Effector CD4-positive, alpha-beta T cell (primary cell): Measurements from ENCODE around the gene FBXO9.

Experiments used
- DNase-seq: peaks from one replicate; pipeline ENCODE4 v3.0.0-alpha.2; 2020
- total RNA-seq: gene quantifications from one replicate; lab custom pipeline; 2026; lab: John Stamatoyannopoulos, UW

FBXO9 gene
- 59.1 reads per million, percentile 72 among the genes with 10 or more reads in this experiment for total RNA-seq

DNA sequence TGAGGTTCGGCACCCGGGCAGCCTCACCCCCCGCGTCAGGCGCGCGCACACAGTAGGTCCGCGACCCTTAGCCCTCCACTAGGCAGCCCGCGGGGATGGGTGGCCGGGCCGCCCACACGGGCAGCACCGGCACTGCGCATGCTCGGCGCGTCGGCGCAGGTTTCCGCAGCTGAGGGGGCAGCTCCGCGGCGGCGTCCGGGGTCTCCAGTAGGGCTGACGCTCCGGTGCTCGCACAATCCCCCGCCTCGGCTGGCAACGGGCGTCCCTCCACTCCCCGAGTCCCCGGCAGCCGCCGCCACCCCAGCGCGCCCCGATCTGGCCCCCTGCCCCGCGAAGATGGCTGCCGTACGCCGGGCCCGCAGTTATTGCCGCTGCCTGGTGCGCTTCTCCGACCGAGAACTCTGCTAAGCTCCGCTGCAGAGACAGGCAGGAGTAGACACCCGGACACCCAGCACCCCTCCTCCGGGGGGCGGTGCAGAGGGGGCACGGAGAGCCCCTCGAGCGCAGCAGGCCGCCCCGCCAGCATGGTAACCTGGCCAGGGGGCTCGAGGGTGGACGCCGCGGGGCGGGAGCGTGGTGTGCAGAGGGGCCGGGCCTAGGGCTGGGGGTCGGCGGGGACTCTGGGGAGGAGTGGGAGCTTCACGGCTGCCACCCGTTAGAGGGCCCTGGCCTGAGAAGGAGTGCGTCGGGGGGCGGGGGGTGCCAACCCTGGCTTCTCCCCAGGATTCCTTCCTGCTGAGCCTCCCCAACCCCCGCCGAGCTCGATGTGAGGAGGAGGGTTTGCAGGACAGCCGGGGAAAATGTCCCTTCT lies at the start of gene FBXO9:
Gene FBXO9, plus strand, starts transcription at position 139 of the 811 bp plus-strand sequence. Its CDS starts 386 bp downstream, at position 525.
- DNase-seq = peak; percentile 72

DNA sequence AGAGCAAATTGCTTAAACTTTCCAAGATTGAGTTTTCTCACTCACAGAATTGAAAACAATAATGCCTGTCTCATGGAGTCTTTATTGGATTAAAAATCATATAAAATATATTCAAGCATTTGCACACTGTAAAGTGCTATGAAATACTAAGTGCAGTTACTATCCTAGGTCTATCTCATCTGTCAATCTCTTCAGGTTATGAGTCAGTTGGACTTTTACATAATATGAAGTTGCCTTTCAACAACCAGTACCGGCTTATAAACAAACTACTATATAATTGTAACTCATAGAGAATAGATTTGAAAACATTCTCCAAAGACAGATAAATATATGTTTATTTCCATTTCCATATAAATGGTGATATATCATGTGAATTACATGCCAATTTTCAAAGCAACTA lies 49.7 kb upstream of the FBXO9 start:
- DNase-seq = no peak

DNA sequence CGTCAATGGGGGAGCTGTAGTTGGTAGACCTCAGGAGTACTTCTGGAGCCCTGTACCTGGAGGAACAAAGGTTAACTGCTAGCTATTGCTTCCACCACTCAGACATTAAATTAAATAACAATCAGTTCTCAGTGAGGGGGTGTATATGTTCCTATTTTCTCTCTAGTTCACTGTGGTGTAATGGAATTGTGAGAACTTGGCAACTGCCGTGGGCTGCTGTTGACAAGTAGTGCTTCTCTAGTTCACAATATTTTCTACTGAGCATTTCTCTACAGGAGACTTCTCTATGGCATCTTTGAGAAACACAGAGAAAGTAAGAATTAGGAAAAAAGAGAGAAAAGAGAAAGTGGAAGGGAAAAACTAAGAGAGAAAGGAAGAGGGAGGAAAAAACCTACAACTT lies 46.8 kb upstream of the FBXO9 start:
- no peak for DNase-seq

DNA sequence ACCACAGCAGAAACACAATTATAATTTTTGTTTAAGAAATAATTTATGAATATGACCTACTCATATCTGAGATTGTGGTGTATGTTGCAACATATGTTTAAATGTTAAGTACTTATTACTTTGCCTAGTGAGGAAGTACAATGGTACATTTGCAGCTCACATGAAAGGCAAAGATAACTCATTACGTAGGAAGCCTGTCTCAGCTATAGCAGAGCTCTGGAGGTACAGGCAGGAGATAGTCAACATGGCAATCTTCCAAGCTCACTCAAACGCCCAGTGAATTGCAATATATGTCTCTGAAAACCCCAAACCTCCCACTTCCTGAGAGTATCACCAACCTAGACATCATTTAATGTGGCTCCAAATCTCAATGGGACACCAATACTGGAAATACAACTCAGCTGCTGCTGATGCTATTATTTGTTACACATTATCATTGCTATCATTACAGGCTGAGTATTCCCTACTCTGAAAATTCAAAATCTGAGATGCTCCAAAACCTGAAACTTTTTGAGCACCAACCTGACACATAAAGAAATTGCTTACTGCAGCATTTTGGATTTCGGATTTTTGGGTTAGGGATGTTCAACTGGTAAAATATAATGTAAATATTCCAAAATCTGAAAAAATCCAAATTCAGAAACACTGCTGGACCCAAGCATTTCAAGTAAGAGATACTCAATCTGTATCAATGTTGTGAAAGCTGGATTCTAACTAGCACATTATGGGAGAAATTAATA lies 45.0 kb upstream of the FBXO9 start:
- DNase-seq = no peak

DNA sequence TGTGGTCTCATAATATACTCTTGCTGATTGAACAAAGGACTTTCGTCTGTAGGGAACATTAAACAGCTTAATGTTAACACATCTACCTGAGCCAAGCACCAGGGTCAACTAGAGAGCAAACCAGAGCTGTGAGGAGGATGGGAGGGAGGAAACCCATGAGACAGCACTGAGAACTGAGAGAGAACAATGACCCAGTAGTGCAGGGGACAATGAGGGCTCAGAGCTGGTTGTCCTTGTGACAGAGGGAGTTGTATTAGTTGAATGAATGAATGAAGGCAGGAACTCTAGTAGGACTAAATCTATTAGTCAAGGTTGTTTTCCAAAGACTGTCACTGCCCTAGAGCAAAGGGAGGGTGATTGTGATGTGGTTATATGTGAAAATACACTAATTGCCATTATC lies 41.9 kb upstream of the FBXO9 start:
- DNase-seq = no peak

DNA sequence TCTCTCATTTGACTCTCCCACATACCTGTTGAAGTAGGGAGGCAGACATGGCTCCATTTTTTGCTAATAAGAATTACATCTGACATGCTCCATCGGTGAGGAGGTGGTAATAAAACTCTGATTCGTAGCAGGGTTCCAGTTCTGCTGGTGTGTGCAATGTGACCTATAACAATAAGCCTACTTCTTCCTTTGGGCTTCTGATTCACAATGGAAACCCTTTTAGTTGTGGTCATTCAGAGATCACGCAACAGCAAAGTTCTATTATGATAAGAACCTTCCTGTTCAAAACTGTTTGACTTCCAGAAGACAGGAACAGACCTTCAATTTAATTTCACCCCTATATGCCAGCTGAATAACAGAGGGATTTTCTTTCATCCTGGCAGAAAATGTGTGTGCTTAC lies 38.7 kb upstream of the FBXO9 start:
- no peak for DNase-seq

DNA sequence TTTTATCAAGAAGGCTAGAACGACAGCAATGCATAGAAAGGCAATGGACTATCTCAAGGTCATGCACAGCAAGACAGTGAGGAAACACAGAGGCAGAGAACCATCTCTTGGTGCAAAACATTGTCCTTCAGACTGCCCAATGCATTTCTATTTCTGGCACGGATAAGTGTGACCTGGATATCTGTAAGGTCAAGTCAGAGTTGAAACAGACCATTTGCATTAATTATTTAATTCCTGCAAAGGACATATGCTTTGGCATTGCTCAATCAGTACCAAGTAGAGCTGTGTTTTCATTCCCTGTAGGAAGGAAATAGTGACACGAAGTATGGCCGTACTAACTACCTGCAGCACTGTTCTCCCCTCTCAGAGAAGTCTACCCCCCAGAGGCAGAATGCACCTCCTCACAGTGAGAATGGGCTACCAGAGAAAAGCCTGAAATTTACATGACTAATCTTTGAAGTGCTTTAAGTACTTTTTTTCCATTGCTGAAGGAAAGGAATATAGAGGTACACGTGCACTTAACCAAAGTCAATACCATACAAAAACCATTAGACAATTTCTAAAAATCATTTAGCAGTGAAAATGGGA lies 38.0 kb upstream of the FBXO9 start:
- DNase-seq = no peak

DNA sequence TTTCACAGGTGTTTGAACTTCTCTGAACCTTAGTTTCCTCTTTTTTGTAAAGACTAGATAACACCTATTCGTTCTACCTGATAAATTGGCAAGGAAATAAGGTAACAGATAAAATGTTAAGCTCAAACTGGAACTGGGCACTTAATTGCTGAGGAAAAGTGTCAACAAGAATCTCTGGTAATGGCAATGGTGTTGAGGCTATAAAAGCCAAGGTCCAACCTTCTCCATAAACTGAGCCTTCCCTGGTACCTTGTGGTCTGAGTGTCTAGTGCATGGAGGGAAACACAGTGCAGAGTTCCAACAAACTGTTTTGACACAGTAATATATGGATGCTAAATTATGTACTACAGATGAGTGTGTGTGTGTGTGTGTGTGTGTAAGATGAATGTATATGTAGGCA lies 36.7 kb upstream of the FBXO9 start:
- no peak for DNase-seq

DNA sequence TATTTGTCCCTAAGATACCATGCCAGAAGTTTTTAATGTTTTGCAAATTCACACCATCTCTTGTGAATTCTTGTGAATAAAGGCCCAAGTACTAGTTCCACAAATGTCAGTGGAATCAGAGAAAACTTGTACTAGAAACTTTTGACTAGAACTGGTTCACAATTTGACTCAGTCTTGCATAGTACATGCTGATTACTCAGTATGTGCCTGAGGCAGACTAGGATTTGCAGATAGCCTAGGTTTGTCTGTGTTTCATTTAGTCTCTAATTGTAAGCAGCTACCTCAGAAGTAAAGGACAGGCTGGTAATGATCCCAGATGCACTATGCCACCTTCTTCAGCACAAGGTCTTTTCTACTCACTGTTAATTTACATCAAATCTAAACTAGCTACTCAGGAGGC lies 35.9 kb upstream of the FBXO9 start:
- DNase-seq = no peak

DNA sequence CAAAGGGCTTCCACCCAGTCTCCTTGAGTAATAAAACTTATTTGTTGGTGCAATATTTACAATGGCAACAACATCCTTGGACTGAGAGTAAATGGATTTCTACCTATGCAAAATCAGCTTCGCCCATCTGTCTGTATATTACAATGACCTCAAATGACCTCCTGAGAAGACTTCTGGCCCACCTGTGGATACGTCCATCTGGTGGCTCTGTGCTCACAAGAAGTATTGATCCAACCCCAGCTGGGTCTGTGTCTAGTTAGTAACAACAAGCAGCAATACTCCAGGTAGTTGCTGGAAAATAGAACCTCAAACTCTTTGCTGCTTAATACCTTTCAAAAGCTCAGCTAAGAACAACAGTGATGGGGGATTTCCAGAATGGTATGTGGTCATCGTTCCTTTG lies 35.4 kb upstream of the FBXO9 start:
- no peak for DNase-seq

DNA sequence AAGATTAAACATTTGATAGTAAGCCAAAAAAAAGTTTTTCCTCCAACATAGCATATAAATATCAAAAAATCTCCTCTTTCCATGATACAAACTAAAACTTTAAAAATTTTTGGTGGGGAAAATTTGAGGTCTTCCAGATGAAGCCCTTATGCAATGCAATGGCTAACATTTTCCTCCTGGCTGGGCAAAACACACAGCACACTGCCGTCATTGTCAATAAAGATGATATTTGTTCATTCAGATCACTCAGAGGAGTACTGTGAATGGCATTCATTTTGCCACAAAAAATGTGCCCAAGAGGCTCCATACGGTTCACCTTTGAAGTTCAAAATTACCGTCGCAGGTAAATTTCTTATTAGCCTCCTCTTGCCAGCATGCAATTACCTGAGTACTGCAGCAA lies 33.9 kb upstream of the FBXO9 start:
- DNase-seq = no peak

DNA sequence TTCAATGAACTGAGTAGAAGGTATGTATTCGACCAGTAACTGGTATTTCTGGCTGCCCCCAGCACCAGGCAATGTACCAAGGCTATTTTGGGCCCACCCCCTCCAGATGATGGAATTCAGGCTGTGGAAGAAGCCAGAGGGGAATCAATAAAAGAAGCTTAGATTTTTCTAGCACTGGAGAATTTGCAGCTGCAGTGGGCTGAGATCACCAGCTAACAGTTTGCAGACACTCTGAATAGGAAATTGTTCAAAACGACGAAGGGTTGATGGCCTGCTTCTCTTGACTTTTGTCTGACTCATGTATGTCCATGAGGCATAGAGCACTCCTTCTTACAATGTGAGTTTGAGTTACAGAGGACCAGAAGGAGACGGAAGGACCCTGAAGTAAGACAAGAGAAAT lies 32.4 kb upstream of the FBXO9 start:
- DNase-seq = no peak

DNA sequence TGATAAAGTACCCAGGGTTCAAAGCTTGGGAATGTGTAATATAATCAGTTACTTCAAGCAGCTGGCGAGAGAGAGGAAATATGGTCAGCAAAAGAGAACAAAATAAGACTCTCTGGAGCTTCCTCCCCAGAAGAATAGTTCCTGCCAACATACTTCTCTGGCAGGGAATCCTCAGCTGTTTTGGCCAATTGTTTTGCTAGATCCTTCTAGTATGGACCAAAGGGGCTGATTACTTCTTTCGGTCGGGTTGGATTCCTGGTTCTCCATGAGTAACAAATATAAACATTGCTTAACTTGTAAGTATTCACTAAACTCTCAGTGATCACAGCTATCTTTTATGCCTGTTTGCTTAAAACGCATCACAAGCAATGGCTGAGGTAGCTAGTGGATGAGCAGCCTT lies 31.4 kb upstream of the FBXO9 start:
- no peak for DNase-seq

DNA sequence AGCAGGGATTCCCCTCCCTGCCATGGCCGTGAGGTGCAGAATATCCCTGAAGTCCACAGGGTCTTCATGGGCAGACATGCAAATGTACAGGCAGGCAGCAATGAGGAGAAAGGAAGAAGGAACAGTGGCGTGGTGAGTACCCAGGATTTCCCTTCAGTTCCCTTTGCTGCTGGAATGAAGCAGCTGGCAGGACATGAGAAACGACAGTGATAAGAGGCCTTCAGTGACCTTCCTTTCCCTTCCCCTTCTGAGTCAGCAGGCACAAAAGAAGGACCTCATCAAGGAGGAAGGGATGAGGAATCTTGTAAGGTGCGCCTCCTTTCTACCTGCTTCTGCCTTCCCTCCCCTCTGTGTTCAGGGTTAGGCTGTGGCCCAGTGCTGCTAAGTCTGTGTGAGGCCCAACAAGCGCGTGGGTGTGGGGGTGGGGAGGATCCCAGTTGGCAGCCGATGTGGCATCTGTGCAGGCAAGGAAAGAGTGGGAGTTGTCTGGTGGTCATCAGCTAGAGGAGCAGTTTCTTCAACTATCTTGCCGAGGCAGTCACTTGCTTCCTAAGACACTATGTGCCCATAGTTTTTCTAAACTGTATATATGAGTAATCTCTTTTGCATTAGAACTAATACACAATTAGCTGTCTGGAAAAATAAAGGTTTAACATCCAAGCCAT lies 29.5 kb upstream of the FBXO9 start:
- no peak for DNase-seq

DNA sequence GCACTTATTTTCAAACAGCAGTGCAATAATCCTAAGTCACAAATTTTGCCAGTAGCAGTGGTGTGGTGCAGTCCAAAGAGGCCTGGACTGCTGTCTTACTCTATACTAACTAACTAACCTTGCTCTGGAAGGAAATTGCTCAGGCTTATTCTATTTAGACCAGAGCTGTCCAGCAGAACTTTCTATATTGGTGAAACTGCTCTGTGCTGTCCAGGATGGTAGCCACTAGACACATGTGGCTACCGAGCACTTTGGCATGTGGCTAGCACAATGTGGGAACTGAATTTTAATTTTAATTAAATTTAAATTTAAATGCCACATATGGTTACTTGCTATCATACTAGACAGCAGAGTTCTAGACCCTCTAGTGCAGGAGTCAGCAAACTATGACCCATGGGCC lies 27.1 kb upstream of the FBXO9 start:
- no peak for DNase-seq

DNA sequence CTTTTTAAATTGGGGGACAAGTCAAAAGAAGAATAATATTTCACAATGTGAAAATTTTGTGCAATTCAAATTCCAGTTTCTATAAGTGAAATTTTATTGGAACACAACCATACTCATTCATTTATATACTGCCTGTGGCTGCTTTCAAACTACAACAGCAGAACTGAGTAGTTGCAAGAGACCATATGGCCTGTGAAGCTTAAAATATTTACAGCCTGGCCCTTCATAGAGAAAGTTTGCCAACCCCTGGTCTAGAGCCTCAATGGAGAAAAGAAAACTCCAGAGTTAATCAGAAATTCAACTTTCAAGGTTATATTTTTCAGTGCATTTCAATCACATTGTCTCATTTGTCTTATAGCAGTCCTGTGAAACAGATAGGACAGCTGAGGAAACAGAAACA lies 26.6 kb upstream of the FBXO9 start:
- DNase-seq = no peak

DNA sequence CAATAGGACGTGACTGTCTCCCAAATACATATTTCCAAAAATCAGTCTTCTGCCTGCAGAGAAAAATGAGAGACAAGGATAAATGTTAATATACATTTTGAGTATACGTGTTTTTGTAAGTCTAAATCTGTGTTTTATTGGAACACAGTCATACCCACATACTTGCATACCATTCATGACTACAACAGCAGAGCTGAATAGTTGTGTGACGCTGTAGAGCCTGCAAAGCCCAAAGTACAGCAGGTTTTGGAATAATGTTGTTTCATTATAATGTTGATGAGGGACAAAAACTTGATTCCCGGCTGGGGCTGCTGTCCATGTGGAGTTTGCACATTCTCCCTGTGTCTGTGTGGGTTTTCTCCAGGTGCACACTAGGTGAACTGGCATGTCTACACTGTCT lies 23.8 kb upstream of the FBXO9 start:
- no peak for DNase-seq

DNA sequence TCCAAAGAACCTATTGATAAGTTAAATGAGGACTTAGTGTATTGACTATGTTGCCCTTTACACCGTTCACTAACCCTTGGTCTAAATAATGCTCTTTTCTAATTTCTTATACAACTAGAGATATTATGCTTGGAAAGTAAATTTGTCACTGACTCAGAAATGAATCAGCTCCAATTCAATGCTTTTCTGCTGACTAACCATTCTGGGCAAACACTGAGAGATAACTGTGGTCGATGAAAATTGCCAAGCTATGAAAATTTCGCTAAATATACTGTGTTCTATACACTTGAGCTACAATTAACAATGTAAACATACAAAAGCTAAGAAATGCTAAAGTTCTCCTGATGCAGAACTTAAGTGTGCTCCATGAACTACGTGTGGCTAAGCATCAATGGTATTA lies 23.1 kb upstream of the FBXO9 start:
- DNase-seq = no peak

DNA sequence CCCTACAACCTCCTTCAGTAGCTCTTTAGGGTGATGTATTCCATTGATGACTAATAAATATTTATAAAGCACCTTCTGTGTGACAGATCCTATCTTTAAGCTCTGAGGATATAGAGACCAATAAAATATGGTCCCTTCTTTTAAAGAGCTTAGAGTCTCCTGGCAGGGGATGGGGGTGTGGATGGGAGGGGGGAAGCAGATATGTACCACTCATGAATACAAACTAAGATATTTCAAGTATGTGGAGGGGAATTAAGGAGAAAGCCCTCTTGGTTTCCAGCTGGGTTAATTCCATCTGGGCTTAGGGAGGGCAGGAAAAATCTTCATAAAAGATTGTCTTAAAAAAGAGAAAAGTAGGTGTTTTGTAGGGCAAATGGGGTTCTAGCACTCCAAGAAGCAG lies 21.6 kb upstream of the FBXO9 start:
- no peak for DNase-seq

DNA sequence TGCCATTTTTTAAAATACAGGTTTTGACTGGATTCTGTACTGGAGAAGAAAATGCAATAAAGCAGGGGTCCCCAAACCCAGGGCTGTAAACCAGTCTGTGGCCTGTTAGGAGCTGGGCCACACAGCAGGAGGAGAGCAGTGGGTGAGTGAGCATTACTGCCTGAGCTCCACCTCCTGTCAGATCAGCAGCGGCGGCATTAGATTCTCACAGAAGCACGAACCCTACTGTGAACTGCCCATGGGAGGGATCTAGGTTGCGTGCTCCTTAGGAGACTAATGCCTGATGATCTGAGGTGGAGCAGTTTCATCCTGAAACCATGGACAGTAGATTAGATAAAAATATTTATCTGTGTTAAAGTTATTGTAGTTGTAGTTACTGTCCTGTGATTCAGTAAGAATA lies 21.1 kb upstream of the FBXO9 start:
- no peak for DNase-seq

DNA sequence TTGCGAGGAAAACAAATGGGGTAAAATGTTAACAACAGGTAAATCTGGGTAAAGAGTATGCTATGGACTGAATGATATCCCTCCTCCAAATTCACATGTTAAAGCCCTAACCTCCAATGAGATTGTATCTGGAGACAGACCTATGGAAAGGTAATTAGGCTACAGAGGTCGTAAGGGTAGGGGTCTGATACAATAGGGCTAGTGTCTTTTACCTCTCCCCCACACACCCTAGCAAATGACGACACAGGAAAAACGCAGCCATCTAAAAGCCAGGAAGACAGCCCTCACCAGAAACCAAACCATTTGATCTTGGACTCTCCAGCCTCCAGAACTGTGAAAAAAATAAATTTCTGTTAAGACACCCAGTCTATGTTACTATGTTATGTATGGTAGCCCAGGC lies 20.6 kb upstream of the FBXO9 start:
- no peak for DNase-seq

DNA sequence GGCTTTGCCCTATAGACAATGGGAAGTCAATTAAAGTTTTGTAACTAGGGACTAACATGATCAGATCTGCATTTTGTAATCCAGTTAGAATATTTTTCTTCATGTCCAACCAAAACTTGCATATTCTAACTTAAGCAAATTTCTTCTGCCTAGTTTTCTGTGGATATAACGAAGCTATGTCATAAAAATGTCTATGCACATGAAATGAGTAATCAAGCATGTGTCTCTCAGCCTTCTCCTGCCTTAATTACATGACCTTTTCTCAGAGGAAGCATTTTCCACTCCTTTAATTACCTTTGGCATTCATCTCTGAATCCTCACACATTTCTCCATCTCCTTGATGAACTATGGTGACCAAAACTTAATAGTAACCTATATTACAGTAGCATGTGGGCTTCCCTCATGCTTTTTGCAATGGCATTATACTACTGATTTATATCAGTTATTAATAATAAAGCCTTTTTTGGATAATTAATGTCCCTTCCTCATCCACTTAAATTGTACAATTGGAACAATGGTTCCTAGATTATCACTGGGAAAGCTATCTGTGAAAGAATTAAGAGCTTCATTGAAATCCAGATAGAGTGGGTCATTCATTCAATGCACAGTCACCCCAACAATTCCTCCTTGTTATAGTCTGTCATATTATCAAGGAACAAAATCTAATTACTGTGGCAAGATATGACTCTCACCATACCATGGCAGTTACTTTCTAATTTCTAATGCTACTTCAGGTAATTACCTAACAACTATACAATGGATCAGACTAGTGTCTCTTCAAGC lies 19.1 kb upstream of the FBXO9 start:
- DNase-seq = no peak
